ENCODE data around the gene PNISR. TPM values are rescaled to one million over a fixed set of nuclear protein-coding genes. Genes with fewer than 3 reads are reported as not detected.

The PNISR gene
- 18.5 to 28.8 TPM (median 26.7 TPM) in 5 replicates for total RNA-seq (2022; extraction: Qiagen RNA extraction)

GRCh38 chr6:99424761-99425646, at the start of gene PNISR:
Gene PNISR, minus strand, starts transcription at chr6:99425308. Its CDS starts 10,649 bp downstream, at chr6:99414659.

GRCh38 chr6:99393698-99394531, 31.2 kb downstream of the PNISR start, which contains the start of gene COQ3:
Gene COQ3, minus strand, starts transcription at chr6:99394195. Its CDS starts 16 bp downstream, at chr6:99394179.

GRCh38 chr6:99349171-99350141, 75.7 kb downstream of the PNISR start, which contains the start of gene FAXC:
Gene FAXC, minus strand, starts transcription at chr6:99349674. Its CDS starts 302 bp downstream, at chr6:99349372.

Other genes starting within 250 kb of the PNISR start
- gene FAXC, start 75.6 kb downstream of the PNISR start, total RNA-seq (2022; extraction: Qiagen RNA extraction), result 6.0 to 7.3 TPM (median 7.1 TPM) in 5 replicates
- gene COQ3, start 31.1 kb downstream of the PNISR start, total RNA-seq (2022; extraction: Qiagen RNA extraction), result 10.1 to 11.7 TPM (median 11.0 TPM) in 5 replicates
- gene USP45, start 90.1 kb upstream of the PNISR start, total RNA-seq (2022; extraction: Qiagen RNA extraction), result 4.0 to 5.5 TPM (median 4.9 TPM) in 5 replicates
- gene CCNC, start 143.4 kb upstream of the PNISR start, total RNA-seq (2022; extraction: Qiagen RNA extraction), result 25.6 to 36.9 TPM (median 28.9 TPM) in 5 replicates
- gene PRDM13, start 181.5 kb upstream of the PNISR start, total RNA-seq (2022; extraction: Qiagen RNA extraction), result 0.71 to 1.1 TPM (median 0.83 TPM) in 5 replicates

Data from A549 treated with Hydrocortisone at 1 μM for 4 hours (cell line).